ENCODE measurements around the gene ZFYVE9.

ZFYVE9 gene

DNA sequence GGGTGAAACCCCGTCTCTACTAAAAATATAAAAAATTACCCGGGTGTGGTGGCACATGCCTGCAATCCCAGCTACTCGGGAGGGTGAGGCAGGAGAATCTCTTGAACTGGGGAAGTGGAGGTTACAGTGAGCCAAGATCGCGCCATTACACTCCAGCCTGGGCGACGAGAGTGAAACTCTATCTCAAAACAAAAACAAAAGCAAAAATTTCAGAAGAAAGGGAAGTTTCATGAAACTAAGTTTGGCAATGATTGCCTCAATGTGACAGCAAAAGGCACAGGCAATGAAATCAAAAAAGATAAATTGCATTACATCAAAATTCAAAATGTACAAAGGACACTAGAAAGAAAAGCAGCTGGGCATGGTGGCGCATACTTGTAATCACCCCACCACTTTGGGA is 45.7 kb upstream of the ZFYVE9 start:
- ChIA-PET POLR2A (no interaction called here), CTCF (interaction anchor here (0.7 kb wide), 1 partner anchor 8 kb away, joined by 3 read pairs; no protein-coding TSS in a partner anchor)
- Histone ChIP-seq H3K9me3 (ENCODE audit: control insufficient read depth, insufficient read depth, low read depth, low read length) (no peaks in the 10 kb centered on the region), H3K4me3 (ENCODE audit: low read depth, low read length) (no peak overlapping the region), H3K27ac (ENCODE audit: extremely low read depth, low read depth, low read length) (no peak overlapping the region), H3K4me1 (ENCODE audit: control insufficient read depth, insufficient read depth, low read length) (no peaks in the 10 kb centered on the region), H3K36me3 (ENCODE audit: control insufficient read depth in 2 of 2, insufficient read depth in 1 of 2, low read length in 2 of 2) (peaks cover 5% of the 10 kb centered on the region in 2 experiments)
- TF ChIP-seq INSM2 (tag by site-specific recombination; IDR thresholded peaks at IDR 0.05), result no peak
- TF ChIP-seq ZBTB7A (tag by site-specific recombination; IDR thresholded peaks at IDR 0.05; ENCODE audit: low read depth), result no peak
- no peak for TF ChIP-seq ZNF670 (tag by site-specific recombination; IDR thresholded peaks at IDR 0.05; ENCODE audit: low read depth)
- TF ChIP-seq YY1 (tag by site-specific recombination; IDR thresholded peaks at IDR 0.05), result no peak
- no peak for TF ChIP-seq ZNF48 (tag by site-specific recombination; IDR thresholded peaks at IDR 0.05)
- no peak for TF ChIP-seq EGR2 (tag by site-specific recombination; IDR thresholded peaks at IDR 0.05; ENCODE audit: low read depth)
- no peak for TF ChIP-seq ZNF292 (tag by site-specific recombination; IDR thresholded peaks at IDR 0.05; ENCODE audit: borderline replicate concordance, low read depth)
- no peak for TF ChIP-seq ZNF341 (tag by site-specific recombination; IDR thresholded peaks at IDR 0.05; ENCODE audit: low read depth)
- TF ChIP-seq ZNF146 (tag by site-specific recombination; IDR thresholded peaks at IDR 0.05), result no peak
- no peak for TF ChIP-seq ZNF174 (tag by site-specific recombination; IDR thresholded peaks at IDR 0.05)
- TF ChIP-seq KLF9 (tag by site-specific recombination; IDR thresholded peaks at IDR 0.05; ENCODE audit: low read depth), result no peak
- TF ChIP-seq ZNF391 (tag by site-specific recombination; IDR thresholded peaks at IDR 0.05; ENCODE audit: borderline replicate concordance, low read depth), result no peak
- no peak for TF ChIP-seq ZNF324 (tag by site-specific recombination; IDR thresholded peaks at IDR 0.05)
- TF ChIP-seq ZNF404 (tag by site-specific recombination; IDR thresholded peaks at IDR 0.05), result no peak
- TF ChIP-seq OVOL3 (tag by site-specific recombination; IDR thresholded peaks at IDR 0.05), result no peak

GRCh38 chr1:52098139-52098871 is 43.6 kb upstream of the ZFYVE9 start:
- H3K36me3 ChIP-seq (ENCODE audit: control insufficient read depth in 2 of 2, insufficient read depth in 1 of 2, low read length in 2 of 2), result no peaks in the 10 kb centered on the region
- CTCF ChIA-PET, result no interaction called here
- H3K9me3 ChIP-seq (ENCODE audit: control insufficient read depth, insufficient read depth, low read depth, low read length), result no peaks in the 10 kb centered on the region
- H3K4me3 ChIP-seq (ENCODE audit: low read depth, low read length), result no peak overlapping the region
- peak; percentile 56 for TF ChIP-seq ZBTB17 (tag by site-specific recombination; IDR thresholded peaks at IDR 0.05)
- TF ChIP-seq ZNF610 (tag by site-specific recombination; IDR thresholded peaks at IDR 0.05; ENCODE audit: borderline replicate concordance), result peak; percentile 82; the same call in 1 of the 2 replicates
- TF ChIP-seq ZNF423 (tag by site-specific recombination; IDR thresholded peaks at IDR 0.05), result no peak
- TF ChIP-seq, protein P1, sequence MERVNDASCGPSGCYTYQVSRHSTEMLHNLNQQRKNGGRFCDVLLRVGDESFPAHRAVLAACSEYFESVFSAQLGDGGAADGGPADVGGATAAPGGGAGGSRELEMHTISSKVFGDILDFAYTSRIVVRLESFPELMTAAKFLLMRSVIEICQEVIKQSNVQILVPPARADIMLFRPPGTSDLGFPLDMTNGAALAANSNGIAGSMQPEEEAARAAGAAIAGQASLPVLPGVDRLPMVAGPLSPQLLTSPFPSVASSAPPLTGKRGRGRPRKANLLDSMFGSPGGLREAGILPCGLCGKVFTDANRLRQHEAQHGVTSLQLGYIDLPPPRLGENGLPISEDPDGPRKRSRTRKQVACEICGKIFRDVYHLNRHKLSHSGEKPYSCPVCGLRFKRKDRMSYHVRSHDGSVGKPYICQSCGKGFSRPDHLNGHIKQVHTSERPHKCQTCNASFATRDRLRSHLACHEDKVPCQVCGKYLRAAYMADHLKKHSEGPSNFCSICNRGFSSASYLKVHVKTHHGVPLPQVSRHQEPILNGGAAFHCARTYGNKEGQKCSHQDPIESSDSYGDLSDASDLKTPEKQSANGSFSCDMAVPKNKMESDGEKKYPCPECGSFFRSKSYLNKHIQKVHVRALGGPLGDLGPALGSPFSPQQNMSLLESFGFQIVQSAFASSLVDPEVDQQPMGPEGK (tag by site-specific recombination; IDR thresholded peaks at IDR 0.05), result 0 out of 2 replicates have a peak, but pooled peaks have one; percentile 15
- no peak for TF ChIP-seq RBAK (tag by site-specific recombination; IDR thresholded peaks at IDR 0.05)
- no peak for TF ChIP-seq ZNF354C (tag by site-specific recombination; IDR thresholded peaks at IDR 0.05; ENCODE audit: borderline replicate concordance, low read depth)
- TF ChIP-seq ZNF114 (tag by site-specific recombination; IDR thresholded peaks at IDR 0.05), result no peak
- TF ChIP-seq, protein P2, sequence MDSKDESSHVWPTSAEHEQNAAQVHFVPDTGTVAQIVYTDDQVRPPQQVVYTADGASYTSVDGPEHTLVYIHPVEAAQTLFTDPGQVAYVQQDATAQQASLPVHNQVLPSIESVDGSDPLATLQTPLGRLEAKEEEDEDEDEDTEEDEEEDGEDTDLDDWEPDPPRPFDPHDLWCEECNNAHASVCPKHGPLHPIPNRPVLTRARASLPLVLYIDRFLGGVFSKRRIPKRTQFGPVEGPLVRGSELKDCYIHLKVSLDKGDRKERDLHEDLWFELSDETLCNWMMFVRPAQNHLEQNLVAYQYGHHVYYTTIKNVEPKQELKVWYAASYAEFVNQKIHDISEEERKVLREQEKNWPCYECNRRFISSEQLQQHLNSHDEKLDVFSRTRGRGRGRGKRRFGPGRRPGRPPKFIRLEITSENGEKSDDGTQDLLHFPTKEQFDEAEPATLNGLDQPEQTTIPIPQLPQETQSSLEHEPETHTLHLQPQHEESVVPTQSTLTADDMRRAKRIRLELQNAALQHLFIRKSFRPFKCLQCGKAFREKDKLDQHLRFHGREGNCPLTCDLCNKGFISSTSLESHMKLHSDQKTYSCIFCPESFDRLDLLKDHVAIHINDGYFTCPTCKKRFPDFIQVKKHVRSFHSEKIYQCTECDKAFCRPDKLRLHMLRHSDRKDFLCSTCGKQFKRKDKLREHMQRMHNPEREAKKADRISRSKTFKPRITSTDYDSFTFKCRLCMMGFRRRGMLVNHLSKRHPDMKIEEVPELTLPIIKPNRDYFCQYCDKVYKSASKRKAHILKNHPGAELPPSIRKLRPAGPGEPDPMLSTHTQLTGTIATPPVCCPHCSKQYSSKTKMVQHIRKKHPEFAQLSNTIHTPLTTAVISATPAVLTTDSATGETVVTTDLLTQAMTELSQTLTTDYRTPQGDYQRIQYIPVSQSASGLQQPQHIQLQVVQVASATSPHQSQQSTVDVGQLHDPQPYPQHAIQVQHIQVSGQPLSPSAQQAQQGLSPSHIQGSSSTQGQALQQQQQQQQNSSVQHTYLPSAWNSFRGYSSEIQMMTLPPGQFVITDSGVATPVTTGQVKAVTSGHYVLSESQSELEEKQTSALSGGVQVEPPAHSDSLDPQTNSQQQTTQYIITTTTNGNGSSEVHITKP (tag by site-specific recombination; IDR thresholded peaks at IDR 0.05), result peak; percentile 46
- TF ChIP-seq SP3 (tag by site-specific recombination; IDR thresholded peaks at IDR 0.05), result no peak
- TF ChIP-seq, protein P3, sequence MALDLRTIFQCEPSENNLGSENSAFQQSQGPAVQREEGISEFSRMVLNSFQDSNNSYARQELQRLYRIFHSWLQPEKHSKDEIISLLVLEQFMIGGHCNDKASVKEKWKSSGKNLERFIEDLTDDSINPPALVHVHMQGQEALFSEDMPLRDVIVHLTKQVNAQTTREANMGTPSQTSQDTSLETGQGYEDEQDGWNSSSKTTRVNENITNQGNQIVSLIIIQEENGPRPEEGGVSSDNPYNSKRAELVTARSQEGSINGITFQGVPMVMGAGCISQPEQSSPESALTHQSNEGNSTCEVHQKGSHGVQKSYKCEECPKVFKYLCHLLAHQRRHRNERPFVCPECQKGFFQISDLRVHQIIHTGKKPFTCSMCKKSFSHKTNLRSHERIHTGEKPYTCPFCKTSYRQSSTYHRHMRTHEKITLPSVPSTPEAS (tag by site-specific recombination; IDR thresholded peaks at IDR 0.05), result peak; percentile 72
- POLR2A ChIA-PET, result interaction anchor here (0.6 kb wide), 1 partner anchor 217 kb away, joined by 4 read pairs; no protein-coding TSS in a partner anchor
- H3K4me1 ChIP-seq (ENCODE audit: control insufficient read depth, insufficient read depth, low read length), result no peaks in the 10 kb centered on the region
- no peak overlapping the region for H3K27ac ChIP-seq (ENCODE audit: extremely low read depth, low read depth, low read length)

Measured in HEK293 (cell line).